NCI-H524 (cell line): Measurements from ENCODE around the gene NFE2L2.
A peak's percentile ranks its signal among the peaks of the same experiment; 100 is the strongest.
"Not testable (repeated sequence)": the region's sequence is repeated elsewhere in the genome, so short reads cannot be mapped to it uniquely, and the experiment has no call there.

ENCODE experiments used
- DNase-seq, 2 experiments: peaks; one replicate each; lab custom pipeline; 2025; lab: John Stamatoyannopoulos, UW

NFE2L2 gene

DNA sequence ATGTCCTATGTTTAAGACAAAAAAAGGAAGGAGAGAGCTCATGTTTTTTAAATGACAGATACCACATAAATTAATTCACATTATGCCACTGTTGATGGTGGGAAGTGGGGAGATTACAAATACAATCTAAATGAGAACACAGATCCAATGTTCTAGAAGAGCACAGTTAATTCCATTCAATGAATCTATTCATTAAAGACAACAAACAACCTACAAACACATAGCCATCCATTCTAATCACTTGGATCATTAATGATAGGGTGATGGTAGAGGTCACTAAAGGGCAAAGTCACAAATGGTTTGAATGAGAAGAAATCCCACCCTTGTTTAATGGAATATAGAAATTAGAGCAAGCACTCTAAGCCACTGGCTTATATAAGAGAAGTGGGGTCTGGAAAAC is 30.3 kb downstream of the NFE2L2 start:
- DNase-seq: no peak

DNA sequence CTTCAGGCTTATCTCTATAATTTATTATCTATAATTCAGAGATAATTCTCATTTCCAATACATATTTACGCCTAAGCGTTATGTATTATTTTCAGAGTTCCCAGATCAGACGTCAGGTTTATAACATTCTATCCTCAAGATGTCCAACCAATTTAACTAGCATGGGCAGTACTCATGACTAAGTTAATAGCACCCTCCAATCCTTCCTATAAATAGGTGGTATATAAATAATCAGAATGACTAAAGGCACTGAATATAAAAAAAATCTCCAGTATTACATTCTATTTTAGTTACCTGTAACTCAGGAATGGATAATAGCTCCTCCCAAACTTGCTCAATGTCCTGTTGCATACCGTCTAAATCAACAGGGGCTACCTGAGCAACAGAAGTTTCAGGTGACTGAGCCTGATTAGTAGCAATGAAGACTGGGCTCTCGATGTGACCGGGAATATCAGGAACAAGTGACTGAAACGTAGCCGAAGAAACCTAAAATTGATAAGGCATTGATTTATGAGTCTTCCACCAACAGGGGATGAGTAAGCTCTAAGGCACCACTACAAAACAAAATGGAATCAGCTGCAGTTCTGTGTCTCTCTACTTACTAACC is 32.3 kb downstream of the NFE2L2 start:
- no peak for DNase-seq

DNA sequence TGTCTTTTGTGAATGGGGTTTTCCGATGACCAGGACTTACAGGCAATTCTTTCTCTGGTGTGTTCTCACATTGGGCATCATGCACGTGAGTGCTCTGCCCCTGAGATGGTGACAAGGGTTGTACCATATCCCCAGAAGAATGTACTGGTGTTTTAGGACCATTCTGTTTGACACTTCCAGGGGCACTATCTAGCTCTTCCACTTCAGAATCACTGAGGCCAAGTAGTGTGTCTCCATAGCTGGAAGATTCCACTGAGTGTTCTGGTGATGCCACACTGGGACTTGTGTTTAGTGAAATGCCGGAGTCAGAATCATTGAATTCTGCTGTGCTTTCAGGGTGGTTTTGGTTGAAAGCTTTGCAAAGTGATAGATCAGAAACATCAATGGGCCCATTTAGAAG is 33.3 kb downstream of the NFE2L2 start:
- DNase-seq: no peak

DNA sequence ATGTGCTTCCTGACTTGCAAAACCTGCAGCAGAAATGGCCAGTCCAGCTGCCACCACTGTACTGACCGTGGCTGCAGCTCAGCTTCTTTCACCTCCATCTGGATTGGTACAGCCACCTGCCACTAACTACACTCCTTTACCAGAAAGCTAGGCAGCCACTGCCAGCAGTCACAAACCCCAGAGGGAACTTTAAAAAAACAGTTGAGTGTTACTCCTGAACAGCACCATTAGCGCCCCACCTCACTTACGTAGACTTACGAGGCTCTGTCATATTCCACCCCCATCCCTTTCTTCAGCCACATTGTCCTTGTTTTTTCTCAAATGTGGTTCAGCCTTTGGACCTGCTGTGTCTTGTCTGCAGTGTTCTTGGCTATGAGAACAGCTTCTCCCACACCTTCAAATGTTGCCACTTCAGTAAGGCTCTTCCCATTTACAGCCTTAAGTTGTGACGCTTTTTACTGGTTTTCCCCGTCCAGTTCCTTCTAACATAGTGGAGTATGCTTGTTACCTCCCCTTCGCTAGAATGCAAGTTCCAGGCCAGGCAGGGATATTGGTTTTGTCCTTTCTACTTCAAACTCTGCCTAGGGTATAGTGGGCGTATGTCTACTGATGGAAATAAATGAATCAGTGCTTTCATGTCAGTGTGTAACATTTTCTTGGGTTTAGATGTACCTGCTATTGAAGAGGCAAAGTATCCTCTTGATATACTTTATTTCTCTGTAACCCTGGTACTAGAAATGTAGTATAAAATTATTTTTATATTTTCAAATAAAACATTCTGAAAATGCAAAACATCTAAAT is 34.9 kb downstream of the NFE2L2 start:
- DNase-seq: peak in 1 of 2 experiments; percentile 34

DNA sequence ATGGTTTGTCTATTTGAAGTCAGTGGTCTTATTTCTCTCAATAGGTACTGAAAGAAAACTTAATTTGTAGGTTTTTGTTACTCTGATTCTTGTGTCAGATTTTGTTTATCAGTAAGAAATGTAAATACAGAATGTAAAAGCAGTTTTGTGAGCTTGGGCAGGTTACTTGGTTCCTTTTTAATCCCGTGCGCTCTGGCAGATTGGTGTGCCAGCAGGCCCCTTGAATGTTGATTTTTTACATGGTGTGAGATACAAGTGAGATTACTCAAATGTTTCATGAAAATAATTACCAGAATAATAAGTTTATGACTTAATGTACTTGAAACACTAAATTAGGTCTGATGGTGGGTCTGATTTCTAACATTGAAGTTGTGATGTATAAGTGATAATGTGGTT is 38.6 kb downstream of the NFE2L2 start:
- no peak for DNase-seq

DNA sequence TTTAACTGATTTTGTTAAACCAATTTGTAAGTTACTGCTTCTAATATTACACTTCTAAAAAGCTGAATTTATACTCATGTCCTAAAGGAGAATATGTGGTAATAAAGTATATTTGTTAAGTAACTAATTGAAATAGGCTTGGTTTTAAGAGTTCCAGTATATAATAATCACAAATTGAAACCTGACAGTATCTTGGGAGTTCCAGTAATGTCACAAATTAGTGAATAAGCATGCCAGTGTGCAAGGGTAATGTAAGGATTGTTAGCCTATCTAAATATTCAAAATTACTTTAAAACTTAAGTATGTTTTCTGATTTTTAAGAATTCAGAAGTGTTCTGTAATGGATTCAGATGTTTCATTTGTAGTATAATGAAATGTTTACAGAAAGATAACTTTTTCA is 41.1 kb downstream of the NFE2L2 start:
- not testable (repeated sequence) for DNase-seq

DNA sequence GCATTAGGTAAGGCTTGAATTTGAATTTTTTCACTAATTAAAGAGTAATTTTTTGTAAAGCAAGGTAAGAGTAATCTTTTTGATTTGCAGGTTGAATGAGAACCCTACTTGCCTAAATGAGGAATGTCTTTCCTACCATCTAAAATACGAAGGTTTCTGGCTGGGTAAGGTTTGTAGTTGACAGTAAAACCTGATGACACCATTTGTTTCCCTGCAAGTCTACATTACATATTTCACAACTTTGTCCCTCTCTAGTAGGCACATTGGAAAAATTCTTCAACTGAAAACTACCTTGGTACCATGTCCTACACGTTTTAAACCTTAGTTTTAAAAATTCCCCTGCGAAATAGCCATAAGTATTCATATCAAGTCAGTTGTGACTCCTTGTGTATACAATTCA is 42.6 kb downstream of the NFE2L2 start:
- DNase-seq: no peak

DNA sequence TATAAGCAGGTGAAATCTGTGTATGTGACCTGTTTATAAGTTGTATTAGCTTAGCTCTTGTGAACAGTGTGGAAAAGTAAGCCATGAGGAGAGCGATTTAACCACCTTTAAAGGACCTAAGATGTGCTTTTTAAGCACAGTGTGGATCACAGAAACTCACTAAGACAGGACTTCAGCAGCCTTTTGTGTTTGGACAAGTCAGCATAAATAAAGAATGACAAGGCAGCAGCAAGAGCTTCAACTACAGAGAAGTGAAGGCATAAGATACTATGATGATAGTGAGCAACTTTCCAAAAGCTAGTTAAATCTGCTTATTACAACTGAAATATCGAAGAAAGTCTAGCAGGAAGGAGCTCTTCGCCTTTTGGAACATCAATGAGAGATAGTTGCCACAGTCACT is 43.0 kb downstream of the NFE2L2 start:
- DNase-seq: no peak

DNA sequence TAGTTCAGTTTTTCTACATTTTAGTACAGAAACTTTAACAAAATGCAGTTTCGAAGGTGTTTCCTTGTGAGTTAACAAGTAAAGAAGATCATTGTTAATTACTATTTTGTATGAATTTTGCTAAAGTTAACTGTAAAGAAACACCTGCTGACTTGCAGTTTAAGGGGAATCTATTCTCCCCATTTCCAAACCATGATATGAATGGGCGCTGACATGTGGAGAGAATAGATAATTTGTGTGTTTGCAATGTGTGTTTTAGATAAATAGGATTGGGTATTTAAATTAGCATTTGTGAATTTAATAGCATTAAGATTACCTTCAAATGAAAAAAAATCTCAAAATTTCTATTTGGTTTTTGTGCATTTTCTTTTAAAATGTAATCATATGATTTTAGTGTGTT is 44.7 kb downstream of the NFE2L2 start:
- not testable (repeated sequence) for DNase-seq

DNA sequence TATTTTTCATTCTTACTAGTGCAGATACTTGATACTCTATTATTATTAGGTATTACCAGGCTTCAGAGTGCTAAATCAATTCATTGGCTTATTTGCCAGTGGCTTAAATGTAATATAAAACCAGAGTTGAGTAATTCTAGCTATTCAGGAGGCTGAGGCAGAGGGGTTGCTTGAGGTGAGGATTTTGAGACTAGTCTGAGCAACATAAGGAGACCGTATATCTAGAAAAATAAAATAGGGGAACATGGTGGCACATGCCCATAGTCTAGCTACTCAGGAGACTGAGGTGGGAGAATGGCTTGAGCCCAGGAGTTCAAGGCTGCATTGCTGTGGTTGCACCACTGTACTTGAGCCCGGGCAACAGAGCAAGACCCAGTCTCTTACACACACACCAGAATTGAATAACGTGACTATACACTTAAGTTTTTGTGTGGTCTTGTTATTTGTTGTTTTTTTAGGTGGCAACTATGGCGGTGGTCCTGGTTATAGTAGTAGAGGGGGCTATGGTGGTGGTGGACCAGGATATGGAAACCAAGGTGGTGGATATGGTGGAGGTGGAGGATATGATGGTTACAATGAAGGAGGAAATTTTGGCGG is 47.2 kb downstream of the NFE2L2 start:
- DNase-seq: no peak

DNA sequence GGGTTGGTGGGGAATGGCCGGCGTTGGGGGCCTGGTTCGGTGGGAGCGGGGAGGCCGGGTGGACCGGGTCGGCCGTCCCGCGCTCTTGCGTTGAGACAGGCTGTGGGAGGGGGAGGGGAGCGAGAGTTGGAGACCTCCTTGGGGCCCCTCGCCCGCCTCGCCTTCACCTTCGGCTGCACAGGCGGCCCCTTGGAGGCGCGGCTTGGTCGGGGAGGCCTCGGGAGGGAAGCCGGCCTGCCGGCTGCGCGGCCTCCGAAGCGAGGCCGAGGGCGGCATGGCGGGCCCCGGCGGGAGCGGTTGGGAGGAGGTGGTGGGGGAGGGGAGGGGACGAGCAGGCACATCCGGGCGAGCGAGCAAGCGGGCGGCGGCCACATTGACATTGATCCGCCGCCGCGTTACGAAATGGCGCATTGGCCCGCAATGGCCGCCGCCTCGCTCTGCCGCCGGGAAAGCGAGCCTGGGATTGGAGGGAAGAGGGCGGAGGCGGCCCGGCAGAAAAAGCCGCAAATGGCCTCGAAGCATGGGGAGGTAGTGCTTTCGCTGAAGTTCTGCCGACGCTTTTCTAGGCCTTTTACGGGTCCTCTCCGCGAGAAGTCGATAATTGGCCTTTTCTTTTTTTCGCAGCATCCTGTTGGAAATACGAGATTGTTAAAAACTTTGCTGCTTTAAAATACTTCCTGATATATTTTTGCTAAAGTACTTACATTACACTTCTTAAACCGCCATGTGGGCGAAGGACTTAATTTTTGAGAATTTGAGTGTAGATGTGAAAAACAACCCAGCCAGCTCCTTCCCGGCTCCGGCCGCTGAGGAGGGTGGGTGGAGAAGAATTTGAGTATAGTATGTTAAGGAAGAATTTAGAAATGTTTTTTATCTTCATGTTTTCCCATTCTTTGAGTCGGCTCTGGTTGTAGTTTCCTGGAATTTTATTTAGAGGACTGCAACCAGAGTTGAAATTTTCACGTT is 51.4 kb downstream of the NFE2L2 start:
- peak; percentile 77 to 78 for DNase-seq

DNA sequence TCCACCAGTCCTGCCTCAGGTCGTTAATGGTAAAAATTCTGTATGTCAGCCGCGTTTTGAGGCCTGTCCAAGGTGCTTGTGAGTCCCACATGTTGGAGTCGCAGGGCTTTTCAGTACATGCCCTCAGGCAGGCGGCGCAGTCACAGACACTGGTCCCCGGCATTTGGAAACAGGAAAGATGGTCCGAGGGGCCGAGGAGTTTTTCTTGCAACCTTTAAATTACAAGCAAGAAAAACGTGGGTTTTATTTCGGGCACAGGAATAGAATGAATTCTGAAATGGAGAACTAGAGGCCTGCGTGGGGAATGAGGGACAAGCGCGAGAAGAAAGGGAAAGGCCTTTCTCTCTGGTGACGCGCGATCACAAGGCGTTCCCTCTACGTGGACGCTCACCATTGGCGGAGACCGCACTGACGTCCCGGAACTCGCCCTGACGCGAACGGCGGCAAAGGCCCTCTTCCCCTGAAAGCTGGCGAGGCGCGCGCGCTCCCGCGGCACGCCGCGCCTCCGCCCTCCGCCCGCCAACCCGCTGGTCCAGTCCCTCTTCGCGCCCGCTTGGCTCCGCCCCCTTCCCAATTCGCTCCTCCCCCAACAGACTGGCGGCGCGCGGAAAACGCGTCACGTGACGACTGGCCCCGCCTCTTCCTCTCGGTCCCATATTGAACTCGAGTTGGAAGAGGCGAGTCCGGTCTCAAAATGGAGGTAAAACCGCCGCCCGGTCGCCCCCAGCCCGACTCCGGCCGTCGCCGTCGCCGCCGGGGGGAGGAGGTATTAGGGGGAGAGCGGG is 52.2 kb downstream of the NFE2L2 start, which contains the start of gene HNRNPA3:
Gene HNRNPA3 (plus strand): TSS at position 689 of the 785 bp plus-strand sequence. CDS start 6 bp downstream, at position 695.
- DNase-seq: peak; percentile 95 to 97

DNA sequence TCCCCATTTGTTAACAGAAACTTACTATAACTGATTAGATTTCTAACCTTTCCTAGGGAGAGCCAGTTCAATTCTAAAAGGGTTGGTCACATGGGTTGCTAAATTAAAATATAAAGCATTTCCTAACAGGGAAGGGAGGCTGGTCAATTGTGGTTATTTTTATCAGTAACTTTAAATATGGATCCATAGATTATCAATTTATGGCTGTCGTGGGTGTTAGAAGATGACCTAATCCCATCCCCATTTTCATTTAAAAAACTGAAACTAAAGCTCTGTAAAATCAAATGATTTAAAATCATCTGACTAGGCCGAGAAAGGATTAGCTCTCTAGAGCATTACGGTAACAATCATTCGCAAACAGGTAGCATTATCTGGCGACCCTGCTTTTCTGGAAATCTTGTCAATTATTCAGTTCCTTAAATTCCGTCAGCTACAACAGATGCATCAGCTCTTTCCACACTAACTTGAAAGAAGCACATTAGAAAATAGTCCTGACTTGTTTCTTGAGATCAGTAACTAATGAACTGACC is 52.9 kb downstream of the NFE2L2 start:
- DNase-seq: no peak

DNA sequence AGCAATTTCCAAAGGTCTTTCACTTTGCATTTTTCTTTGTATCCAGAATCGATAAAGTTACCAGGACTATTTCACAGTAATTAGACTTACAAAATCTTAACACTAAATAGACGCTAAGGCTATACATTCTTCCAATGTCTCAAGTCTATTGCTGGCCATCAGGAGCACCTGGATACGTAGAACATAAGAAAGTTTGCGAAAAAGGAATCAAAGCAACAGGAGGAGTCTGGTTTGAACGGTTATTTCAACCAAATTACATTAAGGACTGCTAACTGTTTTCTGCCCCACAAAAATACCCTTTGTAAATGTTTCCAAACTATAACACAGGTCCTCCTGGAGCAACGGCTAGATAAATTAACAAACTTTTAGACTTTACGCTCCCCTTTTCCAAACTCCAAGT is 53.4 kb downstream of the NFE2L2 start:
- DNase-seq: no peak

DNA sequence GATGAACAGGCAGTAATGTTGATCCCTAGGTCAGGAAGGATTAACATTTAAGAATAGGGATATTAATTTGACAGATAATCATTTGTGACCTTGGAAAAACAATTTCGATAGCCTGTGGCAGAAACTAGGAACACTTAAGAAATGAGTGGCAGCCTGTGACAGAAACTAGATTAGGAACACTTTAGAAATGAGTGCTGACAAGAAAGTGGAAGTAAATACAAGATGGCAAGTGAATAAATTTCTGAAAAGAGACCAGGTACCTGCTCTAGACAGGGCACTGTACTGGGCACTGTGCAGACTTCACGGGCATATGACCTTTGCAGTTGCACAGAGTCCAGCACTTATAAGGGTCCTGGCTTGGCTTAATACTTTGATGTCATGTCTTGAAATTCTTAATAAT is 57.4 kb downstream of the NFE2L2 start:
- DNase-seq: peak; percentile 31 to 49

DNA sequence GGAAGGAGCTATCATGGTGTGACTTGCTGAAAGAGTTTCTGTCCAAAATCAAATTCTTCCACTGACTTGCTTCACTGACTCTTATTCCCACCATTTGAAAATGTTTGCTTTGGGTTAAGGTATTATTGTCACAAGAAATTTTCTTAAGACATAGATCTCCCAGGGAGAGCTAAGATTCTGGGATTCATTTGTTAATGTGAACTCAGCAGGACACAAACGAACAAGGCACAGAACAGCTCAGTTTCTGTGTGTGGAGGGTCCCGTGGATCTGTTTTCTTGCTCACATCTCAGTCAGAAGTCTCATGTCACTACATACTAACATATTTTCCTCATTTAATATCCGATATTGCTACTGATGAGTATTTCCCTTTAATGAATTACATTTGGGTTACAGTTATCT is 60.1 kb downstream of the NFE2L2 start:
- DNase-seq: no peak

DNA sequence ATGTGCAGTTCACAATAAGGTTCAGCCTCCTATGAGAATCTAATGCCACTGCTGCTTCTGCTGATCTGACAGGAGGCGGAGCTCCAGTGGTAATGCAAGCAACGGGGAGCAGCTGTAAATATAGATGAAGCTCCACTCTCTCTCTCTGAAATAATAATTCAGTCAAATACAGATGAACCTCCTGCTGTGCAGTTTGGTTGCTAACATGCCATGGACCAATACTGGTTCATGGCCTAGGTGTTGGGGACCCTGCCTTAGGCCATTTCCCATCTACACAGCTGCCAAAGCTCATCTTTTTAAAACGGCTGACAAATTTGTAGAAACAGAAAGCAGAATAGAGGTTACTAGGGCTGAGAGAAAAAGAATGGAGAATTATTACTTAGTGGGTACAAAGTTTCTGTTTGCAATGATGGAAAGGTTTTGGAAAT is 62.6 kb downstream of the NFE2L2 start:
- no peak for DNase-seq

DNA sequence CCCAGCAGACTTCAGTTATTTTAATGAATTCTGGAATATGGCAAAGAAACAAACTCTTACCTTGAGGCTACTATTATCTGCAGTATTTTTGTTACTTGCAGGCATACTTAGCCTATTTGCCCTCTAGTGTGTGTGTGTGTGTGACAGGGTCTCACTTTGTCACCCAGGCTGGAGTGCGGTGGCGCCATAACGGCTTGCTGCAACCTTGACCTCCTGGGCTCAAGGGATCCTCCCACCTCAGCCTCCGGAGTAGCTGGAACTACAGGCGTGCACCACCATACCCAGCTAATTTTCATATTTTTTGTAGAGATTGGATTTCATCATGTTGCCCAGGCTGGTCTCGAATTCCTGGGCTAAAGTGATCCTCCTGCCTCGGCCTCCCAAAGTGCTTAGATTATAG is 64.1 kb downstream of the NFE2L2 start:
- DNase-seq: not testable (repeated sequence)

DNA sequence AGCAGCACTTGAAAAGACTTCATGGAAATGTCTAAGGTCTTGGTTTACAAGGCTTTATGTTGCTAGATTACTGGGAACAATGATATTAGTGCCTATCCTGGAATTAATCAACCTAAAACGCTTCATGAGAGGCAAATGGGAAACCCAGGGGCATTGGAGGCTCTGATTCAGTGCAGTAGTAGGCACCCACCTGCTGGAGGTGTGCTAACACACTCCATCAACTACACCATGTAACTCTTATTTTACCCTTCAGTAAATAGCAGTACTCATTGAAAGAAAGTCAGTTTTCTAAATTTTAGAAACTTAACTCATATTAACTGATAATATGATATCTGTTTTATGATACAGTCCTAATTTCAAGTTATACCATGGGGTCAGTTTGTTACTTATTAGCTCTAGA is 69.3 kb downstream of the NFE2L2 start:
- DNase-seq: no peak

DNA sequence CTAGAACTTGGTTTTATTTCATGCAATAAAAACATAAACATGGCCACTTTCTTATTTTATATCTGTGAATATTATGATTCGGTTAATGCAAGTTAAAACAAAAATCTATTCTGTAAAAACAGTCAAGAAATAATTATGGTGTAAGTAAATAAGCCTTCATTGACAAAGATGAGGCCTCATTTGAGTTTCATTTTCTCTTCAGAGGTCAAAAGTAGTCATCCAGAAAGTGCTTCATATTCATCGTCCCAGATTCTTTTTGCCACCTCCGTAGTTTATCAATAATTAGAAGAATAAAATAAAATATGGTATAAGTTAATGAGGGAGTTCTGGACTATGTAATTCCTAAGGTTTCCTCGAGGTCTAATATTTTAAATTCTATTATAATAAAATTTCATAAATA is 71.3 kb downstream of the NFE2L2 start:
- no peak for DNase-seq

DNA sequence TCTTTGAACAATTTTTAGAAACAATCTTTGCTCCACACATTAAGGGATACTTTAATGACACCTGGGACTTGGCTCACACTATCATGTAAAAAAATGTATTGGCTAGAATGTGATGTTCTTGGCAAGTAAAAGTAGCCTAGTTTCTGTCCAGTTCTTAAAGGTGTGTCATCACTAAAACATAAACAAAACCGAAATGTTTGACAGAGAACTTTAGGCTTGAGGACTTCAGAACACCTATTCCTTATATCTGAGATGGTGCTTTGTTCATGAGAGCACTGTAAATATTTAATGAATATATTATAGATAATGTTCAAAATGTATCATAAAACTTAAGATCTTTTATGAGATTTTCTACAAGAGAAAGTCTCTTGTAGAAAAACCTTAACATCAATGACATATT is 71.7 kb downstream of the NFE2L2 start:
- DNase-seq: no peak
